Hepatocyte (in vitro differentiated cells): ENCODE data around the gene CDH12. TPM values are rescaled to one million over a fixed set of nuclear protein-coding genes. Genes with fewer than 3 reads are reported as not detected.

Experiments used
- DNase-seq: peaks from one replicate; pipeline ENCODE4 v3.0.0-alpha.2; 2016; ENCODE audit warnings: low spot score
- H2AFZ ChIP-seq: fragments of 200-600 bp; sonication (generic); 2 replicates; pipeline ENCODE4 v1.6.0; 2016; ENCODE audit warnings: antibody characterized with exemption, mild to moderate bottlenecking
- H3K27ac ChIP-seq: fragments of 200-600 bp; sonication (generic); 2 replicates; pipeline ENCODE4 v1.5.1; 2016; ENCODE audit warnings: mild to moderate bottlenecking
- H3K27me3 ChIP-seq: fragments of 200-600 bp; sonication (generic); 2 replicates; pipeline ENCODE4 v1.6.1; 2016
- H3K36me3 ChIP-seq: fragments of 200-600 bp; sonication (generic); replicated peaks from 2 replicates; pipeline ENCODE4 v1.5.1; 2016; ENCODE audit warnings: low read depth; ENCODE audit not compliant: insufficient read depth
- H3K4me1 ChIP-seq: fragments of 200-600 bp; sonication (generic); 2 replicates; pipeline ENCODE4 v1.5.1; 2016; ENCODE audit warnings: mild to moderate bottlenecking, moderate library complexity; ENCODE audit not compliant: insufficient read depth
- H3K4me2 ChIP-seq: fragments of 200-600 bp; sonication (generic); 2 replicates; pipeline ENCODE4 v1.6.0; 2016
- H3K4me3 ChIP-seq: fragments of 200-600 bp; sonication (generic); 2 replicates; pipeline ENCODE4 v1.5.1; 2016; ENCODE audit warnings: mild to moderate bottlenecking
- H3K79me2 ChIP-seq: fragments of 200-600 bp; sonication (generic); 2 replicates; pipeline ENCODE4 v1.6.0; 2017; ENCODE audit warnings: mild to moderate bottlenecking
- H3K9me2 ChIP-seq: fragments of 200-600 bp; sonication (generic); replicated peaks from 2 replicates; pipeline ENCODE4 v1.6.0; 2017; ENCODE audit warnings: mild to moderate bottlenecking; ENCODE audit not compliant: insufficient read depth
- H3K9me3 ChIP-seq: fragments of 200-600 bp; sonication (generic); 2 replicates; pipeline ENCODE4 v1.5.1; 2016; ENCODE audit warnings: low read depth, mild to moderate bottlenecking
- H4K20me1 ChIP-seq: fragments of 200-600 bp; sonication (generic); 2 replicates; pipeline ENCODE4 v1.6.0; 2016; ENCODE audit warnings: mild to moderate bottlenecking; ENCODE audit not compliant: insufficient read depth, poor library complexity, severe bottlenecking
- EZH2 ChIP-seq: fragments of 200-600 bp; sonication (generic); IDR thresholded peaks from 2 replicates; pipeline ENCODE4 v1.6.1; 2016; ENCODE audit warnings: antibody characterized with exemption, mild to moderate bottlenecking, borderline replicate concordance
- EZH2phosphoT487 ChIP-seq: fragments of 200-600 bp; sonication (generic); IDR thresholded peaks from one replicate; pipeline ENCODE4 v1.6.1; 2018; ENCODE audit warnings: antibody characterized with exemption, mild to moderate bottlenecking, low read depth, moderate library complexity; ENCODE audit not compliant: unreplicated experiment, severe bottlenecking
- WGBS: methylation state at CpG from one replicate; pipeline ENCODE4 v1.1.6; 2016; ENCODE audit warnings: low lambda C conversion rate; ENCODE audit errors: missing lambda C conversion rate; 5-methylcytosine and 5-hydroxymethylcytosine counted together
- polyA plus RNA-seq: library from polyadenylated mRNA; unstranded; fragments of >200 nt; fragmentation: Nextera tagmentation; extraction: Ambion mirVana; gene quantifications from 2 replicates; pipeline ENCODE4 v1.2.1, GENCODE V29; 2016
- total RNA-seq: library from RNA; depleted of rRNA; stranded (reverse); fragments of >200 nt; gene quantifications from 2 replicates; pipeline ENCODE4 v1.2.3, GENCODE V29; 2014
- TF ChIP-seq, protein P1 (sequence below): fragments of 200-600 bp; sonication (generic); IDR thresholded peaks from 2 replicates; pipeline ENCODE4 v1.5.1; 2016; ENCODE audit warnings: antibody characterized with exemption, mild to moderate bottlenecking; ENCODE audit not compliant: poor library complexity

Gene CDH12
- total and polyA plus RNA-seq, 2 experiments from 2014 or later = 15.4 to 44.5 TPM

- H3K4me3 ChIP-seq = no peak overlapping the region
Observed at GRCh38 chr5:22111320-22111719, 741.8 kb downstream of the CDH12 start.

GRCh38 chr5:22109315-22109714 lies 743.8 kb downstream of the CDH12 start:
- H3K9me2 ChIP-seq = no peaks in the 10 kb centered on the region
- no peak overlapping the region for H3K4me3 ChIP-seq
- no peaks in the 10 kb centered on the region for H3K79me2 ChIP-seq
- TF ChIP-seq EZH2phosphoT487 (no peak), EZH2 (no peak)
- TF ChIP-seq, protein P1, sequence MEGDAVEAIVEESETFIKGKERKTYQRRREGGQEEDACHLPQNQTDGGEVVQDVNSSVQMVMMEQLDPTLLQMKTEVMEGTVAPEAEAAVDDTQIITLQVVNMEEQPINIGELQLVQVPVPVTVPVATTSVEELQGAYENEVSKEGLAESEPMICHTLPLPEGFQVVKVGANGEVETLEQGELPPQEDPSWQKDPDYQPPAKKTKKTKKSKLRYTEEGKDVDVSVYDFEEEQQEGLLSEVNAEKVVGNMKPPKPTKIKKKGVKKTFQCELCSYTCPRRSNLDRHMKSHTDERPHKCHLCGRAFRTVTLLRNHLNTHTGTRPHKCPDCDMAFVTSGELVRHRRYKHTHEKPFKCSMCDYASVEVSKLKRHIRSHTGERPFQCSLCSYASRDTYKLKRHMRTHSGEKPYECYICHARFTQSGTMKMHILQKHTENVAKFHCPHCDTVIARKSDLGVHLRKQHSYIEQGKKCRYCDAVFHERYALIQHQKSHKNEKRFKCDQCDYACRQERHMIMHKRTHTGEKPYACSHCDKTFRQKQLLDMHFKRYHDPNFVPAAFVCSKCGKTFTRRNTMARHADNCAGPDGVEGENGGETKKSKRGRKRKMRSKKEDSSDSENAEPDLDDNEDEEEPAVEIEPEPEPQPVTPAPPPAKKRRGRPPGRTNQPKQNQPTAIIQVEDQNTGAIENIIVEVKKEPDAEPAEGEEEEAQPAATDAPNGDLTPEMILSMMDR = no peak
- no peak overlapping the region for H3K4me2 ChIP-seq
- no peaks in the 10 kb centered on the region for H3K4me1 ChIP-seq
- no peak overlapping the region for H2AFZ ChIP-seq
- peak; percentile 21 for DNase-seq
- H3K27me3 ChIP-seq = no peaks in the 10 kb centered on the region
- H3K36me3 ChIP-seq = no peaks in the 10 kb centered on the region
- H3K27ac ChIP-seq = peak overlapping the region; percentile 44
- no peaks in the 10 kb centered on the region for H3K9me3 ChIP-seq
- no peaks in the 10 kb centered on the region for H4K20me1 ChIP-seq

More at GRCh38 chr5:22111320-22111719, 741.8 kb downstream of the CDH12 start:
- Histone ChIP-seq H3K4me2 (no peak overlapping the region), H3K9me2 (no peaks in the 10 kb centered on the region), H3K27me3 (no peaks in the 10 kb centered on the region), H4K20me1 (no peaks in the 10 kb centered on the region), H3K4me1 (no peaks in the 10 kb centered on the region), H3K27ac (no peak overlapping the region), H3K79me2 (no peaks in the 10 kb centered on the region), H3K36me3 (no peaks in the 10 kb centered on the region), H2AFZ (no peak overlapping the region), H3K9me3 (no peaks in the 10 kb centered on the region)
- 93% methylated on average over 3 of the region's 3 CpGs for WGBS
- TF ChIP-seq, protein P1 = no peak
- no peak for TF ChIP-seq EZH2phosphoT487
- TF ChIP-seq EZH2 = no peak
- no peak for DNase-seq

- no peak for TF ChIP-seq EZH2
- TF ChIP-seq, protein P1 = no peak
- TF ChIP-seq EZH2phosphoT487 = no peak
- Histone ChIP-seq H3K4me3 (no peak overlapping the region), H3K9me3 (no peaks in the 10 kb centered on the region), H3K27me3 (no peaks in the 10 kb centered on the region), H3K27ac (no peak overlapping the region), H3K36me3 (no peaks in the 10 kb centered on the region), H3K79me2 (no peaks in the 10 kb centered on the region), H4K20me1 (no peaks in the 10 kb centered on the region), H2AFZ (no peak overlapping the region), H3K9me2 (no peaks in the 10 kb centered on the region), H3K4me2 (no peak overlapping the region), H3K4me1 (no peaks in the 10 kb centered on the region)
- no peak for DNase-seq
Observed at GRCh38 chr5:22108545-22108944, 744.6 kb downstream of the CDH12 start.

GRCh38 chr5:22102823-22103359 lies 750.3 kb downstream of the CDH12 start:
- H3K4me2 ChIP-seq = no peak overlapping the region
- H3K9me2 ChIP-seq = no peaks in the 10 kb centered on the region
- TF ChIP-seq, protein P1 = no peak
- no peak for TF ChIP-seq EZH2
- TF ChIP-seq EZH2phosphoT487 = no peak
- no peak overlapping the region for H2AFZ ChIP-seq
- no peaks in the 10 kb centered on the region for H3K36me3 ChIP-seq
- no peak overlapping the region for H3K27ac ChIP-seq
- no peak overlapping the region for H3K4me3 ChIP-seq
- no peaks in the 10 kb centered on the region for H4K20me1 ChIP-seq
- H3K4me1 ChIP-seq = no peaks in the 10 kb centered on the region
- H3K27me3 ChIP-seq = no peaks in the 10 kb centered on the region
- H3K9me3 ChIP-seq = no peaks in the 10 kb centered on the region
- DNase-seq = no peak
- H3K79me2 ChIP-seq = no peaks in the 10 kb centered on the region
- WGBS = 75% methylated on average over 5 of the region's 5 CpGs
